RKO (cell line): ENCODE results near the gene FUS.
A peak's percentile ranks its signal among the peaks of the same experiment; 100 is the strongest.
"Not testable (repeated sequence)": the region's sequence is repeated elsewhere in the genome, so short reads cannot be mapped to it uniquely, and the experiment has no call there.

Source experiments
- DNase-seq: peaks from one replicate; pipeline ENCODE4 v3.0.0-alpha.2; 2016; ENCODE audit warnings: low spot score

Gene FUS

DNA sequence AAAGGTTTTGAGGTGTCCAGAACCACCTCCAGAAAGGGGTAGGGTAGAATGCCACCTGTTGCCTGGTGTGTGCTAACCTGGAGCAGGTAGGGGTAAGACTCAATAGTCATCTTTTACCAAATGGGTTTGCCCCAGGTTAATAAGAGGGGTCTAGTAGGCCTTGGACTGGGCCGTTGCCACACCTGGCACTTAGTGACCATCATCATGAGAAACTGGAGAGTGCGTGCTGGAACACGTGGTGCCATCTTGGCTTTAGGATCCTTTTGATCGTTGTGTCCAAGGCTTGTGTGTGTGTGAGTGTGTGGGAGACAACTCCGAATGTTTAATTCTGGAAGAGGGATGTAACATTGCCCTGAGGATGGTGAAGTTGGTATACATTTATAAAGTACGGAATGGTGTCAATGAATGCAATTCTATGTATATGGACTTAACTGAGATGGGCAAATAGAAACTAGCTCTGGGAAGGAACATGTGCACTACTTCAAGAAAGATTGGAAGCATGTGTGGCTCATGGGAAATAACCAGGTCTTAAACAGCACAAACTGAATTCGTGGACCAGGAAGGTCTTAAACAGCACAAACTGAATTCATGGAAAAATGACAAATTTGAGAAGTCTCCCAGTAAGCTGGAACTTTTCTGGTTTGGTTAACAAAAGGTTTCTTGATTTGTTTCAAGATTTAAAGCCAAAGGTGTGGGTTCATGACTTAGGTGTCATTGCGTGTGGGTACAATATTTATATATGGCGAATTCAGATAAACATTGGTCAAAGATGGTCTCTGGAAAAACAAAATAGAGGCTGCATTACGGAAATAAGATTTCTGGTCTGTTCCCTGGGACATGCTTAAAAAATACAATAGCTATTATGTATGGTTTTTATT, 7.2 kb downstream of the FUS start:
- no peak for DNase-seq

DNA sequence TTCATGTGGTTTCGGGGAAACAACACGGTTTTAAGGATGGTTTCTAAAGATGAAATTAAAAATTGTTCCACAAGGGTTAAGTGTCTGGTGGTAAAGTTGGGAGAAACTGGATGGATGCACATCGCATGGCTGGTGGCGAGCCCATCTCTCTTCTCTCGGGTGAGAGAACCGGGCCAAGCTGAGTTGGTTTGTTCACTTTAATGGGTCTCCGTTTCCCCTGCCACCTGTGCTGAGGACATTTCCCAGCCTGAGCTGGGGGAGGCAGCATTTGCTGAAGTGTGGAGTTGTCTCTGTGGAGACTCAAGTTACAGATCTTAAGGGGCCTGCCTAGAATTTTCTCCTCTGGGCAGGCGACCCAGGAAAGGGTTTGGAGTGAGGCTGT, 7.9 kb downstream of the FUS start:
- no peak for DNase-seq

DNA sequence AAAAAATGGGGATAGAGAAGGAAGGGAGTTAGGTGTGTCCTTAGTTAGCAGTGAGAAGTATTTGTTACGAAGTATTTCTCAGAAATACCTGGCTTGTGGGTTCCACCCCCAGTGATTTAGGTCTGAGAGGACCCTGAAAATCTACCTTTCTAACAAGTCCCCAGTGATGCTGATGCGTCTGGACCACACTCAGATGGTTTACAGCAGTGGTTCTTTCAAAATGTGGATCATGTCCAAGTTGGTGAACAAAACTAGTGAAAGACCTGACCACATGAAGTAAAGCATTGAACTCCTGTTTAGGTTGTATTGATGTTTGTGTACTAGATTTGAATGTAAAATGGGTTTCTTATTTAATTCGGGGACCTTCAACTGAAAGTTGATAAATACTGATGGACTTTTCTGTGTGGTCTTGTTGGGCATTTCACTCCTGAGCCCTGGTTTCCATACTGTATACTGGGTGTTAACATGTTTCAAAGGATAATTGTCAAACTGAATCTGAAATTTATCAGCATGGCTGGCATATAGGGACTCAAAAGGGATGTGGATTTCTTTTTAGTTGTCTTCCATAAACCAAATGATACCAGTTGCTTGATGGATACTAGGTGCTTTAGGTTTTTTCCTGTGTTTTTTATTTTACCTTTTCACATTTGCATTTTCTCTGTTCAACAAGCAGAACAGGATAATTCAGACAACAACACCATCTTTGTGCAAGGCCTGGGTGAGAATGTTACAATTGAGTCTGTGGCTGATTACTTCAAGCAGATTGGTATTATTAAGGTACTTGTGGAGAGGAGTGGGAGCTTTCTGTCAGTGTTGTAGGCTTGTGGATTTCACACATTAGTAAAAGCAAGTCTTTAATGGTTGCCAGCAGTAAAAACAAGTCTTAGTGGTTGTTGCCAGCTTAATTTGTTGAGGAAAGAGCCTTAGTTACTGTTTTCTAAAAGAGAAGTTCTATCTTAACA, 8.8 kb downstream of the FUS start:
- DNase-seq, result no peak

DNA sequence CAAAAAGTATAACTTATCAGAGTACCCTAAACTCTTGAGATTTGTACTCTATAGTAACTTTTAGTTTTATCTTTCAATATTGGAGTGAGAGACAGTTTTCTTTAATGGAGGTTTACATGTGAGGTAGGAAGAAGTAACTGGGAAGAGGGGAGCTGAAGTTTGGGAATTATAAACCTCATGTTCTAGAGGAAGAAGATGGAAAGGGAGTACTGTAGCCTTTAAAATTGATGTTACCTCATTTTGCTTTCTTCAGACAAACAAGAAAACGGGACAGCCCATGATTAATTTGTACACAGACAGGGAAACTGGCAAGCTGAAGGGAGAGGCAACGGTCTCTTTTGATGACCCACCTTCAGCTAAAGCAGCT, 9.5 kb downstream of the FUS start:
- no peak for DNase-seq

DNA sequence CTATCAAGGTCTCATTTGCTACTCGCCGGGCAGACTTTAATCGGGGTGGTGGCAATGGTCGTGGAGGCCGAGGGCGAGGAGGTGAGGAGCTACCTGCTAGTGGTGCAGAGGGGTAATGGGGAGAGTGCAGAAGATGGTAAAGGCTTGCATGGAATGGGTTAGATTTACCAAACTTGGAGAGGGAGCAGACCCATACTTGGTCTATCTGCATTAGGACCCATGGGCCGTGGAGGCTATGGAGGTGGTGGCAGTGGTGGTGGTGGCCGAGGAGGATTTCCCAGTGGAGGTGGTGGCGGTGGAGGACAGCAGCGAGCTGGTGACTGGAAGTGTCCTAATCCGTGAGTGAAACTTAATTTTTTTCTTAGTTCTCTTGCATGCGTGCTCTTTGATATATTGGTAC, 10.1 kb downstream of the FUS start:
- no peak for DNase-seq

DNA sequence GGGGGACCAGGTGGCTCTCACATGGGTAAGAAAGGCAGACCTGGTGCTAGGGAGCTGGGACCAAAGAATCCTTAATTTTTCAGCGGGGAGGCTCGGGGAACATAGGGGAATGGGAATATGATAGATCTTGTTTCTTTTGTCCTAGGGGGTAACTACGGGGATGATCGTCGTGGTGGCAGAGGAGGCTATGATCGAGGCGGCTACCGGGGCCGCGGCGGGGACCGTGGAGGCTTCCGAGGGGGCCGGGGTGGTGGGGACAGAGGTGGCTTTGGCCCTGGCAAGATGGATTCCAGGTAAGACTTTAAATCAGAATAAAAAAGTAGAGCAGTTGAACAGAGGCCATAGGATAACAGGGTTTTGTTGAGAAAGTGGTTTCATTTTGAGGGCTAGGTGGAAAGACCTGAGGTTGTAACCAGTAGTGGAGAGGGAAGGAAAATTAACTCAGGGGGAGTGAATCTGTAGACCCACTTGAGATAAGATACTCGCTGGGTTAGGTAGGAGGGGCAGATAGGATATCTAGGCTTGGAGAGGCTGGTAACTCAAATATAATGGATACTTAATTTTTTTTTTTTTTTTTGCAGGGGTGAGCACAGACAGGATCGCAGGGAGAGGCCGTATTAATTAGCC, 11.0 kb downstream of the FUS start:
- no peak for DNase-seq

DNA sequence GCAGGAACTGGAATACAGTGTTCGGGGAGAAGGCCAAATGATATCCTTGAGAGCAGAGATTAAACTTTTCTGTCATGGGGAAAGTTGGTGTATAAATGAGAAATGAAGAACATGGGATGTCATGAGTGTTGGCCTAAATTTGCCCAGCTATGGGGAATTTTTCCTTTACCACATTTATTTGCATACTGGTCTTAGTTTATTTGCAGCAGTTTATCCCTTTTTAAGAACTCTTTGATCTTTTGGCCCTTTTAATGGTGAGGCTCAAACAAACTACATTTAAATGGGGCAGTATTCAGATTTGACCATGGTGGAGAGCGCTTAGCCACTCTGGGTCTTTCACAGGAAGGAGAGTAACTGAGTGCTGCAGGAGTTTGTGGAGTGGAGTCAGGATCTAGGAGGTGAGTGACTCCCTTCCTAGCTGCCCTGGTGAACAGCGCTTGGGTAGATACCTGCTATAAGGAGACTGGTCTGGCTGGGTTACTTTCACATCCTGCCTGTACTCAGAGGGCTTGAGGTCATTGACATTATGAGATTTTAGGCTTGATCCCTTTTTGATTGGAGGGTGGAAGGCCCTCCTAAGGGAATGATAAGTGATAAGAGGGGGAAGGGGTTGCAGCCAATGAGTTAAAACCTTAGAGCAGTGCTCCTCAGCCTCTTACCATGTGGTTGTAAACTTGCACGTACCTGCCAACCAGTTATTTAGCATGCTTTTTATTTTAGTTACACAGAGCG, 11.9 kb downstream of the FUS start:
- DNase-seq, result no peak

DNA sequence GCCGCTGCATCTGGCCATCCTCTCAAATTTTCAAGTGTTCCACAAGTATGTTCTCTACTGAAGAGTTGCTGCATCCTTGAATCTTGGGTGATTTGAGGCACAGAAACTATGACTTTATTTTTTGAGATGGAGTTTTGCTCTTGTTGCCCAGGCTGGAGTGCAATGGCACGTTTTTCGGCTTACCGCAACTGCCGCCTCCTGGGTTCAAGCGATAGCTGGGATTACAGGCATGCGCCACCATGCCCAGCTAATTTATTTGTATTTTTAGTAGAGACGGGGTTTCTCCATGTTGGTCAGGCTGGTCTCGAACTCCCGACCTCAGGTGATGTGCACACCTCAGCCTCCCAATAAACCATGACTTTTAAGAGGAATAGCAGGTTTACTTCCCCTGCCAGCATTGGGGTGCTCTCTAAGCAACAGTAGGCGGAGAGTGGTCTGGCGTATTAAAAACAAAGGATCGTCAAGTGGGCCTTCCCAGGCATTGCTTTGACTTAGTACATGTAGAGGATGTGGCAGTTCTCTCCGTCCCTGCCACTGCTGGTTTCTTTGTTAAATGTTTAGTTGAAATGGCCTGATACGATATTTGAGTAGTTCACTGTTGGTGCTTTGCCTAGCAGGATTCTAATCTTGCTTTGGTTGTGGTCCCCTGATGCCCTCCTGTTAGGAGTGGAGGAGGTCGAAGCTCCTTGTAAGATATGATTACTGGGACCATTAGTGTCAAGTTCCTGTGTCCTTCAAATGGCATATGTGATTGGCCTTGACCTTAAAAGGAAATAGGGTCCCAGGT, 13.1 kb downstream of the FUS start:
- no peak for DNase-seq

DNA sequence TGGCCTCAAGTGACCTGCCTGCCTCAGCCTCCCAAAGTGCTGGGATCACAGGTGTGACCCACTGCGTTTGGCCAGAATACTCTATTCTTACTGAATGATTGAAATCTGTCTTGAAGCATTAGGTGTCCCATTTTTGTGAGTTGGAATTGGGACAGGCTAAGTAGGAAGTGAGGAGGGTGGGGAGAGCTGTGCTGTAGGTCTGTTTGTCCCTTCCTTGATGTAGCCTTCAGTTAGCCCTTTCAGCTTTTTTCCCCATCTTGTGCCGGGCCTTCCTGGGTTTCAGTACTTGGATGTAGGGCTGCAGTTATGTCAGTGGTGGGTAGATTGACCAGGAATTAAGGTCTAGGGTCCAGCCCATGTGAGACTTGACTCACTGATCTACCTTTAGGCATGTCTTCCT, 13.9 kb downstream of the FUS start:
- DNase-seq, result no peak

DNA sequence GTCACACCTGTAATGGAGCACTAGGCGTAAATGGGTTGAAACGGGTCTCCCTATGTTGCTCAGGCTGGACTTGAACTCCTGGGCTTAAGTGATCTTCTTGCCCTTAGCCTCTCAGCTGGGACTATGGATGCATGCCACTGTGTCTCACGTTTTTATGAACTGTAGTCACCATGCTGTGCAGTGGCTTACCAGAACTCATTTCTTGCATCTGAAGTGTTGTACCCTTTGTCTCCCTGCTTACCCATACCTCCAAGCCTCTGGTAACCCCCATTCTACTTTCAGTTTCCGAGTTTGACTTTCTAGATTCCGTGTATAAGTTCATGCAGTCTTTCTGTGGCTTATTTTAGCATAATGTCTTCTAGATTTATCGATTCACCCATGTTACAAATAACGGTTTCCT, 15.0 kb downstream of the FUS start:
- no peak for DNase-seq

DNA sequence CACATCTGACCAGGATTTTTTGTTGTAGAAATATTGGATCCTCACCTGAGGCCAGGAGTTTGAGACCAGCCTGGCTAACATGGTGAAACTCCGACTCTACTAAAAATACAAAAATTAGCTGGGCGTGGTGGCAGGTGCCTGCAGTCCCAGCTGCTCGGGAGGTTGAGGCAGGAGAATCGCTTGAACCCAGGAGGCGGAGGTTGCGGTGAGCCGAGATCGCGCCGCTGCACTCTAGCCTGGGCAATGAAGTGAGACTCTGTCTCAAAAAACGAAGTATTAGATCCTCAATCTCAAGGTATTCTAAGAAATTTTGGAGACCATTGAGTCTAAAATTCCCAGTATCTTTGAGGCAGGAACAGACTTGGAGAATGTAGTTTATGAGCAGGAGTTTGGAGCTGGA, 15.9 kb downstream of the FUS start:
- DNase-seq, result not testable (repeated sequence)

DNA sequence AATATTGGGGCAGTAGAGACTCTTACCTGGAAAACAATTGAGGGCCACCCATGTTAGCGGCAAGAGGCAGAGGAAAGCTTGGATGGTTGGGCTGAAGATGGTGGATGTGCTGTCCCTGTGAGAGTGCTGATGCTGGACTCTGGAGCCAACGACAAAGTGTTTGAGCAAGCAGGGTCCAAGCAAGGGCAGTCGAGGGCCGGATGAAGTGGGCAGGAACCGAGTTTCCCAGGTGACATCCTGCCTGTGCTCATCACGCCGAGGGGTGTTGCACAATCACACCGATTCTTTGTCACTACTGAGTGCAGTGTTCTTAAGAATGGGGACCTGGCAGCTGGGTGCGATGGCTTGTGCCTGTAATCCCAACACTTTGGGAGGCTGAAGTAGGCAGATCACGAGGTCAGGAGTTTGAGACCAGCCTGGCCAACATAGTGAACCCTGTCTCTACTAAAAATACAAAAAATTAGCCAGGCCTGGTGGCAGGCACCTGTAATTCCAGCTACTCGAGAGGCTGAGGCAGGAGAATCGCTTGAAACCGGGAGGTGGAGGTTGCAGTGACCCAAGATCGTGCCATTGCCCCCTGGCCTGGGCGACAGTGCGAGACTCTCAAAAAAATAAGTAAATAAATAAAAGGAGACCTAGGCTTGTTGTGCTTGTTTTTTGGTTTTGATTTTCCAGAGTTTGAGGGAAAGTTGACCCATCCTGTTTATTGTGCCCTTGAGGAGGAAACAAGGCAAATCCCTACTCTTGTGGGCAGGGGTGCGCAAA, 16.6 kb downstream of the FUS start:
- DNase-seq, result no peak

DNA sequence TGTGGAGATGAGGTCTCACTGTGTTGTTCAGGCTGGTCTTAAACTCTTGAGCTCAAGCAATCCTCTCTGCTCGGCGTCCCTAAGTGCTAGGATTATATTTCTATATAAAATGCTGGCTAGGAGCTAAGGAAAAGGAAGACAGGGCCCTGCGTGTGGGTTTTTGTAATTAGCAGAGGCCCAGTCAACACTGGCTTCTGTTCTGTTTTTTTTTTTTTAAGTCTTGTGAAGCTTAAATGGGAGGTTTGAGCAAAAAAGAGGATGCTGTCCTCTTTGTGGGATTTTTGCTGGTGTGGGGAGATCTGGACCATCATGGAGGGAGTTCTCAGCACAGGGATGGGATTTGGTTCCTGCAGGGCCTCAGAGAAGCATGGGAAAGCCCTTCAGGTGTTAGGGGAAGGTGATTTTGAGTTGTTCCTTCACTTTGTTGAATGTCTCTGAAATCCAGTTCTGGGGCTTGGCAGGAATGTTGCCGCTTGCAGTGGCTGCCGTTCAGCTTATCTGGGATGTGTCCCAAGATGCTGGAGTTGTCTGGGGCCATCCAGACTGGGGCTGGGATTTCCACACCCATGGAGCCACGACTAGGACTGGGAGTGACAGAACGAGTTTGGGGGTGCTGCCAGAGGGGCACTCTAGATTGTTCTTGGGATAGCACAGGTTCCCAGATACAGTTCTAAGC, 18.4 kb downstream of the FUS start:
- DNase-seq, result no peak

DNA sequence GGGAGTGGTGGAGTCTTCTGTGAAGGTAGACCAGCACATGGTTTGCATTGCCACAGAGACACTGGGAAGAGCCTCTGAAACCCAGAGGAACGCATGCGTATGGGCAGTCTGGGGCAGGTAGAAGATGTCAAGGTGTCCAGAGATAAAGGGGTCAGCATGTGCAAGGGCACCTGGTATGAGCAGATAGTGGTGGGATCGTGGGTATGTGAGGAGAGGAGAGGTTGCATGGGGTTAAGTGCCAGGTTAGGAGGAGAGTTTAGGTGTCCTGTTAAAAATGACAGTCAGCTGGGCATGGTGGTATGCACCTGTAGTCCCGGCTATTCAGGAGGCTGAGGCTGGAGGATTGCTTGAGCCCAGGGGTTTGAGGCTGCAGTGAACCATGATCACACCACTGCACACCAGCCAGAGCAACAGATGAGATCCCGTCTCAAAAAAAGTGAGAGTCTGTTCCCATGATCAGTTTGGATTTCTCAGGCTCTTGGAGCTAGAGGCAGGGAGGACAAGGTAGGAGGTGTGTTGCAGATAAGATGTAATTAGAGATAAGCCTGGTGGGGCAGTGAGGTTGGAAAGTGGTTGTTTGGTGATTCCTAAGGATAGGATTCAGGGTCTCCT, 19.6 kb downstream of the FUS start:
- no peak for DNase-seq

DNA sequence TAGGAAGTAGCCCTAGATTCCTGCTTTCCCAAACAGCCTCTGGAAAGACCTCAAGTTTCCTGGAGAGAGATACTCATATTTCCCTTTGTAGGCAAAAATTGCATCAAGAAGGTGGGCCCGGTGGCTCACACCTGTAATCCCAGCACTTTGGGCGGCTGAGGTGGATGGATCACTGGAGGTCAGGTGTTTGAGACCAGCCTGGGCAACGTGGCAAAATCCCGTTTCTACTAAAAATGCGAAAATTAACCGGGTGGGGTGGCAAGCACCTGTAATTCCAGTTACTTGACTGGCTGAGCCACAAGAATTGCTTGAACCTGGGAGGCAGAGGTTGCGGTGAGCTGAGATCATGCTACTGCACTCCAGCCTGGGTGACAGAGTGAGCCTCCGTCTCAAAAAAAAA, 20.2 kb downstream of the FUS start:
- DNase-seq, result not testable (repeated sequence)

DNA sequence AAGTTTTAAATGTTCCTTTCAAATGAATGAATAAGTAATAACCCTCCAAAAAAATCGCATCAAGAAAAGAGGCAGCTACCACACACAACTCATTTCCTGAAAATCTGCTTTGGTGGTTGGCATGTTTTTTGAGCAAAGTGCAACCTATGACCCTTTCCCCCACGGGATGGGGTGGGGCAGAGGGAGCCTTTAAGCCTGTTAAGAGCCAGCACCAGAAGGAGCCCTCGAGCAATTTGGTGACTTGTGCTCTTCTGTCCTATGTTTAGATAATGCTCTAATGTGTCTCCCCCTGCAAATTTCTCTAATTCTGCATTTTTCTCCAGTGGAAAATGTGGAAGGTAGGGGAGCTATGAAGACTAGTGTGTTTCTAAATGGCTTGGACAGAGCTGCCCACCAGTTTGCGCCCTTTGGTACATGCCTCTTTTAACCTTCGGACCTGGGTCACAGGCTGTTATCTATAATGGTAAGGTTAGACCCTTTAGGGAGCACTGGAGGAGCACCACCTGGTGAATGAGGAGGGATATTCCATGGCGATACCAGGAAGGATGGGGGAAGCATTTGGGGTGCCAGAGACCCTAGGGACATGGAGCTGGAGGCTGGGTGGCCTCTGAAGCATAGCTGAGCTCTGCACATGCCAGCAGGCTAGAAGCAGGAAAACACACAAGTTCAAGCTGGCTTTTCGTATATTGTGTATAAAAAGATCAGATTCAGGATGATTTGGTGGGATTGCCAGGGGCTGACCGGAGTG, 21.1 kb downstream of the FUS start:
- DNase-seq, result peak; percentile 37

DNA sequence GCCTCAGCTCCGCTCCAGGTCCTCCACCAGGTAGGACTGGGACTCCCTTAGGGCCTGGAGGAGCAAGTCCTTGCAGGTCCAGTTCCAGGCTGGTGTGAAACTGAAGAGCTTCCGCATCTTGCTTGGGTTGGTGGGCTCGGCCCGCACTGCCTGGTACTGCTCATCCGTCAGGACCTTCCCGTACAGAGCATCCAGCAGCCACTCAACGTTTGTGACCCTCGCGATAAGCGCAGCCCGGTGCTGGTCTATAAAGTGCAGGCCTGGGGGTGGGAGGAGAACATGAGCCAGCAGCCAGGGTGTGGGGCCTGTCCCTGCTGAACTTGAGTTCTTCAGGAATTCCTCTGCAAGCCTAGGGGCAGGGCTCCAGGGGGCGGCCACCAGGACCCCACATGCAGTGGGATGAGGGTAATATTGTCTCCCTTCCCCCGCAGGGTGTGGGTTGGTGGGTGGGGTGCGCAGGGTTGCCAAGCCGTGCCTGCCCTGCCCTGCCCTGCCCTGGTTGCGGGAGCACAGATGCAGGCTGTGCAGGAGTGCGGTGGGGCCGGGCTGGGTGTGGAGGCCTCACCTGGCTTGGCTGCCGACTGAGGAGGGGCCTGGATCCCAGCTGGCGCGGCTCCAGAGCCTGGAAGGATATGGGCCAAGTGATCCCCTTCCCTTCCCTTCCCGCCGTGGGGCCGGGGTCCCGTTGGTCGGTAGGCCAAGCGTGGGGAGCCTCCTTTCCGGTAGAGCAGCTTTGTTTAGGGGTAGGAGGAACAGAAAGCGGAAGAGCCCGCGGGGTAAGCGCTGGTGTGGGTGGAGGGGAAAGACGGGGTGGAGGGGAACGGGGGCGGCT, 21.9 kb downstream of the FUS start:
- no peak for DNase-seq
